HepG2 (cell line): ENCODE results near the gene ADIRF. TPM values are rescaled to one million over a fixed set of nuclear protein-coding genes. Genes with fewer than 3 reads are reported as not detected.

ENCODE experiments used
- ATAC-seq: fragments of 200-7000 bp; cut with Tn5 transposase; 3 replicates; pipeline ENCODE4 v1.9.1; 2020; ENCODE audit warnings: mild to moderate bottlenecking, moderate library complexity
- BruUV-seq: library from RNA; stranded (reverse); fragments of 400-500 nt; replicated peaks from 2 replicates; lab custom pipeline; 2021; lab: Mats Ljungman, UMichigan
- CTCF ChIA-PET: fragments of 300-600 bp; formaldehyde crosslinking; extraction: SDS; loops from one replicate; lab custom pipeline; 2021; ENCODE audit warnings: low total read pairs, inconsistent platforms, low intra/inter-chr PET ratio; lab: Yijun Ruan, JAX
- POLR2A ChIA-PET: fragments of 350-600 bp; sonication (Branson Sonifier 250); formaldehyde crosslinking; loops from one replicate; lab custom pipeline; 2020; ENCODE audit warnings: antibody characterized with exemption, inconsistent platforms; lab: Yijun Ruan, JAX
- DNase-seq: peaks from one replicate; pipeline ENCODE4 v3.0.0-alpha.2; 2015; ENCODE audit warnings: low spot score
- FAIRE-seq: peaks from 3 replicates; lab custom pipeline; 2011; peaks lifted over from hg19 to GRCh38; lab: Jason Lieb, UNC
- H2AFZ ChIP-seq: one replicate; pipeline ENCODE4 v1.6.1; 2011; ENCODE audit warnings: low read length, inconsistent platforms
- H3K27ac ChIP-seq: fragments of 300-600 bp; 3 replicates; pipeline ENCODE4 v1.8.0; 2011; ENCODE audit warnings: mixed run types, mild to moderate bottlenecking, mixed read lengths, low read length, inconsistent platforms; ENCODE audit not compliant: insufficient read depth; ENCODE audit errors: extremely low read length
- H3K27me3 ChIP-seq, 2 experiments: fragments of 200-600 bp in 1 of 2; 2 replicates in 1 of 2; 3 replicates in 1 of 2; pipeline versions ENCODE4 v1.6.0 to v1.8.0; 2011; ENCODE audit warnings: low read length in 2 of 2, mild to moderate bottlenecking in 2 of 2, moderate library complexity in 2 of 2, inconsistent platforms in 1 of 2; ENCODE audit not compliant: insufficient read depth in 2 of 2, control insufficient read depth in 1 of 2
- H3K36me3 ChIP-seq, 2 experiments: fragments of 200-600 bp in 1 of 2; replicated peaks in 1 of 2; 2 replicates in 1 of 2; 3 replicates in 1 of 2; pipeline versions ENCODE4 v1.5.1 to v1.8.0; 2011; ENCODE audit warnings: low read length in 2 of 2, inconsistent platforms in 1 of 2; ENCODE audit not compliant: insufficient read depth in 2 of 2, control insufficient read depth in 1 of 2
- H3K4me1 ChIP-seq: 2 replicates; pipeline ENCODE4 v1.5.1; 2012; ENCODE audit warnings: low read length, inconsistent platforms; ENCODE audit not compliant: insufficient read depth
- H3K4me2 ChIP-seq: 2 replicates; pipeline ENCODE4 v1.6.0; 2011; ENCODE audit warnings: low read depth, low read length, inconsistent platforms
- H3K4me3 ChIP-seq, 3 experiments: fragments of 200-600 bp in 1 of 3; sonication (generic), shearing (Covaris generic) in 1 of 3; replicated peaks in 1 of 3; 2 replicates each; pipeline ENCODE4 v1.5.1; 2011 to 2016; ENCODE audit warnings: low read length in 3 of 3, inconsistent platforms in 2 of 3, low read depth in 2 of 3, mild to moderate bottlenecking in 2 of 3, control low read depth in 1 of 3, mixed read lengths in 1 of 3; ENCODE audit not compliant: insufficient read depth in 1 of 3
- H3K79me2 ChIP-seq: one replicate; pipeline ENCODE4 v1.6.1; 2011; ENCODE audit warnings: low read length, inconsistent platforms; ENCODE audit not compliant: insufficient read depth
- H3K9ac ChIP-seq: 2 replicates; pipeline ENCODE4 v1.6.0; 2011; ENCODE audit warnings: mild to moderate bottlenecking, low read depth, low read length, inconsistent platforms; ENCODE audit not compliant: insufficient read depth
- H3K9me3 ChIP-seq: 2 replicates; pipeline ENCODE4 v1.5.1; 2012; ENCODE audit warnings: mild to moderate bottlenecking, low read length
- H4K20me1 ChIP-seq: 2 replicates; pipeline ENCODE4 v1.6.0; 2011; ENCODE audit warnings: inconsistent platforms, mild to moderate bottlenecking, low read length, moderate library complexity; ENCODE audit not compliant: insufficient read depth
- AKAP8 ChIP-seq: sonication (generic); formaldehyde crosslinking; IDR thresholded peaks from 2 replicates; pipeline ENCODE4 v1.5.1; 2020; ENCODE audit warnings: mild to moderate bottlenecking, missing genetic modification reagents
- MXD4 ChIP-seq: IDR thresholded peaks from 2 replicates; pipeline ENCODE4 v1.6.1; 2016; ENCODE audit warnings: mild to moderate bottlenecking, missing biosample characterization, missing genetic modification reagents
- ZBTB46 ChIP-seq: sonication (generic); formaldehyde crosslinking; IDR thresholded peaks from 2 replicates; pipeline ENCODE4 v1.4.0; 2020; ENCODE audit warnings: mild to moderate bottlenecking, missing genetic modification reagents, borderline replicate concordance
- ZNF33A ChIP-seq: sonication (generic); formaldehyde crosslinking; IDR thresholded peaks from 2 replicates; pipeline ENCODE4 v1.5.1; 2020; ENCODE audit warnings: missing genetic modification reagents, mild to moderate bottlenecking, moderate library complexity, borderline replicate concordance
- WGBS: methylation state at CpG from one replicate; pipeline ENCODE4 v1.1.6; 2017; ENCODE audit warnings: low lambda C conversion rate; 5-methylcytosine and 5-hydroxymethylcytosine counted together
- in situ Hi-C: cut with HindIII; loops from 2 replicates; pipeline ENCODE4 v1.10.0; 2017; ENCODE audit warnings: low pct_unique_long_range_greater_than_20kb; ENCODE audit not compliant: extremely low pct_ligation_motif_present
- intact Hi-C: fragments of 100-400 bp; cut with micrococcal nuclease; formaldehyde crosslinking; loops from one replicate; pipeline ENCODE4 v1.10.0; 2022; ENCODE audit not compliant: unreplicated experiment
- polyA plus RNA-seq, 8 experiments: library from polyadenylated mRNA; depleted of rRNA in 3 of 8; stranded (reverse) in 7 of 8; unstranded in 1 of 8; fragments of >200 nt; fragmentation: Illumina TruSeq in 4 of 8; extraction: Trizol in 4 of 8; gene quantifications; 2 replicates each; pipeline versions ENCODE4 v1.2.1 to v1.2.3, GENCODE V29; 2011 to 2016; ENCODE audit warnings: low read depth in 4 of 8, missing spikeins in 1 of 8, mixed read lengths in 1 of 8; ENCODE audit not compliant: insufficient read depth in 1 of 8
- total RNA-seq, 5 experiments: library from RNA; depleted of rRNA; stranded (reverse); fragments of >200 nt; fragmentation: Illumina TruSeq; extraction: Trizol; gene quantifications; 2 replicates each; pipeline ENCODE4 v1.2.3, GENCODE V29; 2016; ENCODE audit warnings: low read depth in 1 of 5

ADIRF gene
- total and polyA plus RNA-seq, 2 of the 13 experiments (the other 11 are each of a cell fraction or from before 2014, with no cell fraction given), result 0.13 to 0.40 TPM

- TF ChIP-seq ZBTB46 (CRISPR knock-in tag) (no peak), ZNF33A (no peak)
- TF ChIP-seq, all 625 proteins: peak for 0
These were observed 2.1 kb downstream of the ADIRF start (continued) for GRCh38 chr10:86970162-86970981.

- peaks cover 5 to 52% of the 10 kb centered on the region in 2 experiments; a peak in 3 of 5 replicates for H3K27me3 ChIP-seq
- H3K4me2 ChIP-seq, result no peak overlapping the region
- FAIRE-seq (no peak), DNase-seq (no peak)
- no peak overlapping the region for H3K27ac ChIP-seq
- H3K4me1 ChIP-seq, result peaks cover 23% of the 10 kb centered on the region
- WGBS, result 90% methylated on average over 8 of the region's 20 CpGs
- H3K9me3 ChIP-seq, result no peaks in the 10 kb centered on the region
- no peak overlapping the region for H2AFZ ChIP-seq
- POLR2A ChIA-PET, result no interaction called here
- no TSS peak for BruUV-seq
- no peak overlapping the region for H3K9ac ChIP-seq
- intact Hi-C loops, result no loop called here
- H3K4me3 ChIP-seq, result no peak overlapping the region
- in situ Hi-C loops, result no loop called here
- H3K79me2 ChIP-seq, result no peaks in the 10 kb centered on the region
- no peak for TF ChIP-seq AKAP8 (CRISPR knock-in tag)
- no peak for TF ChIP-seq MXD4
- TF ChIP-seq, all 625 proteins: peak for 0
- Histone ChIP-seq H3K36me3 (no peaks in the 10 kb centered on the region), H4K20me1 (no peaks in the 10 kb centered on the region)
- CTCF ChIA-PET, result no interaction called here
- ATAC-seq, result no peak
These were observed 2.6 kb downstream of the ADIRF start for GRCh38 chr10:86970982-86971231.
